ENCODE data around the gene KCNT2. TPM values are rescaled to one million over a fixed set of nuclear protein-coding genes. Genes with fewer than 3 reads are reported as not detected.

KCNT2 gene
- total and polyA plus RNA-seq, 9 donors = 4.8 to 10.6 (median 8.4) TPM

GRCh38 chr1:196638466-196638865 lies 30.2 kb upstream of the KCNT2 start:
- H3K4me1 ChIP-seq (ENCODE audit: control insufficient read depth, insufficient read depth, low read length) = no peaks in the 10 kb centered on the region
- peak overlapping the region; percentile 70 for H3K27ac ChIP-seq (ENCODE audit: low read length)
- no peaks in the 10 kb centered on the region for H3K27me3 ChIP-seq (ENCODE audit: control insufficient read depth, insufficient read depth, low read length)
- no peaks in the 10 kb centered on the region for H3K9me3 ChIP-seq (replicated peaks; ENCODE audit: control insufficient read depth, low read depth, low read length)
- DNase-seq = peak; percentile 79
- H3K4me3 ChIP-seq (ENCODE audit: low read length) = no peak overlapping the region
- H3K36me3 ChIP-seq (ENCODE audit: control insufficient read depth, insufficient read depth, low read length) = no peaks in the 10 kb centered on the region
- no CpG with 5 or more reads among the region's 2 CpGs for WGBS (ENCODE audit: insufficient coverage)

- no peaks in the 10 kb centered on the region for H3K36me3 ChIP-seq (ENCODE audit: control insufficient read depth, insufficient read depth, low read length)
- H3K9me3 ChIP-seq (replicated peaks; ENCODE audit: control insufficient read depth, low read depth, low read length) = no peaks in the 10 kb centered on the region
- no peaks in the 10 kb centered on the region for H3K27me3 ChIP-seq (ENCODE audit: control insufficient read depth, insufficient read depth, low read length)
- no peak overlapping the region for H3K27ac ChIP-seq (ENCODE audit: low read length)
- no peak overlapping the region for H3K4me3 ChIP-seq (ENCODE audit: low read length)
- WGBS (ENCODE audit: insufficient coverage) = no CpG with 5 or more reads among the region's 6 CpGs
- no peak for DNase-seq
- H3K4me1 ChIP-seq (ENCODE audit: control insufficient read depth, insufficient read depth, low read length) = no peaks in the 10 kb centered on the region
Observed at GRCh38 chr1:196637606-196638005, 29.4 kb upstream of the KCNT2 start.

- DNase-seq = no peak
- WGBS (ENCODE audit: insufficient coverage) = 100% methylated on average over 1 of the region's 3 CpGs
Observed at GRCh38 chr1:196628838-196629237, 20.6 kb upstream of the KCNT2 start.

GRCh38 chr1:196623079-196623478 lies 14.8 kb upstream of the KCNT2 start:
- DNase-seq = no peak
- no CpG with 5 or more reads among the region's 1 CpG for WGBS (ENCODE audit: insufficient coverage)
- no peak overlapping the region for H3K4me3 ChIP-seq (ENCODE audit: low read length)
- no peaks in the 10 kb centered on the region for H3K27me3 ChIP-seq (ENCODE audit: control insufficient read depth, insufficient read depth, low read length)
- no peak overlapping the region for H3K27ac ChIP-seq (ENCODE audit: low read length)
- no peaks in the 10 kb centered on the region for H3K4me1 ChIP-seq (ENCODE audit: control insufficient read depth, insufficient read depth, low read length)
- no peaks in the 10 kb centered on the region for H3K36me3 ChIP-seq (ENCODE audit: control insufficient read depth, insufficient read depth, low read length)
- no peaks in the 10 kb centered on the region for H3K9me3 ChIP-seq (replicated peaks; ENCODE audit: control insufficient read depth, low read depth, low read length)

More at GRCh38 chr1:196628838-196629237, 20.6 kb upstream of the KCNT2 start:
- Histone ChIP-seq H3K27ac (ENCODE audit: low read length) (no peak overlapping the region), H3K27me3 (ENCODE audit: control insufficient read depth, insufficient read depth, low read length) (no peaks in the 10 kb centered on the region), H3K36me3 (ENCODE audit: control insufficient read depth, insufficient read depth, low read length) (no peaks in the 10 kb centered on the region), H3K9me3 (replicated peaks; ENCODE audit: control insufficient read depth, low read depth, low read length) (peaks cover 5% of the 10 kb centered on the region), H3K4me1 (ENCODE audit: control insufficient read depth, insufficient read depth, low read length) (no peaks in the 10 kb centered on the region), H3K4me3 (ENCODE audit: low read length) (no peak overlapping the region)

GRCh38 chr1:196619721-196620120 lies 11.5 kb upstream of the KCNT2 start:
- no peak overlapping the region for H3K27ac ChIP-seq (ENCODE audit: low read length)
- no peaks in the 10 kb centered on the region for H3K4me1 ChIP-seq (ENCODE audit: control insufficient read depth, insufficient read depth, low read length)
- no peaks in the 10 kb centered on the region for H3K36me3 ChIP-seq (ENCODE audit: control insufficient read depth, insufficient read depth, low read length)
- WGBS (ENCODE audit: insufficient coverage) = no CpG with 5 or more reads among the region's 2 CpGs
- H3K4me3 ChIP-seq (ENCODE audit: low read length) = no peak overlapping the region
- no peak for DNase-seq
- no peaks in the 10 kb centered on the region for H3K9me3 ChIP-seq (replicated peaks; ENCODE audit: control insufficient read depth, low read depth, low read length)
- H3K27me3 ChIP-seq (ENCODE audit: control insufficient read depth, insufficient read depth, low read length) = no peaks in the 10 kb centered on the region

- H3K27ac ChIP-seq (ENCODE audit: low read length) = no peak overlapping the region
- no peaks in the 10 kb centered on the region for H3K27me3 ChIP-seq (ENCODE audit: control insufficient read depth, insufficient read depth, low read length)
- no peaks in the 10 kb centered on the region for H3K36me3 ChIP-seq (ENCODE audit: control insufficient read depth, insufficient read depth, low read length)
- WGBS (ENCODE audit: insufficient coverage) = 56% methylated on average over 2 of the region's 3 CpGs
- H3K4me3 ChIP-seq (ENCODE audit: low read length) = no peak overlapping the region
- DNase-seq = no peak
- no peaks in the 10 kb centered on the region for H3K9me3 ChIP-seq (replicated peaks; ENCODE audit: control insufficient read depth, low read depth, low read length)
- H3K4me1 ChIP-seq (ENCODE audit: control insufficient read depth, insufficient read depth, low read length) = peaks cover 2% of the 10 kb centered on the region
Observed at GRCh38 chr1:196611873-196612272, 3.6 kb upstream of the KCNT2 start.

- no peak for DNase-seq
- Histone ChIP-seq H3K4me1 (ENCODE audit: control insufficient read depth, insufficient read depth, low read length) (peaks cover 2% of the 10 kb centered on the region), H3K9me3 (replicated peaks; ENCODE audit: control insufficient read depth, low read depth, low read length) (no peaks in the 10 kb centered on the region), H3K4me3 (ENCODE audit: low read length) (peak overlapping the region; percentile 57), H3K36me3 (ENCODE audit: control insufficient read depth, insufficient read depth, low read length) (no peaks in the 10 kb centered on the region), H3K27me3 (ENCODE audit: control insufficient read depth, insufficient read depth, low read length) (no peaks in the 10 kb centered on the region), H3K27ac (ENCODE audit: low read length) (peak overlapping the region; percentile 95)
- 10% methylated on average over 6 of the region's 10 CpGs for WGBS (ENCODE audit: insufficient coverage)
Observed at GRCh38 chr1:196609370-196609737, 1.1 kb upstream of the KCNT2 start.

- peak overlapping the region; percentile 95 for H3K27ac ChIP-seq (ENCODE audit: low read length)
- H3K4me3 ChIP-seq (ENCODE audit: low read length) = peak overlapping the region; percentile 57
- no peaks in the 10 kb centered on the region for H3K36me3 ChIP-seq (ENCODE audit: control insufficient read depth, insufficient read depth, low read length)
- peak; percentile 68 for DNase-seq
- WGBS (ENCODE audit: insufficient coverage) = 0% methylated on average over 4 of the region's 8 CpGs
- H3K4me1 ChIP-seq (ENCODE audit: control insufficient read depth, insufficient read depth, low read length) = peaks cover 2% of the 10 kb centered on the region
- H3K9me3 ChIP-seq (replicated peaks; ENCODE audit: control insufficient read depth, low read depth, low read length) = no peaks in the 10 kb centered on the region
- H3K27me3 ChIP-seq (ENCODE audit: control insufficient read depth, insufficient read depth, low read length) = no peaks in the 10 kb centered on the region
Observed at GRCh38 chr1:196607981-196608380, 259 bp downstream of the KCNT2 start.

- H3K4me3 ChIP-seq (ENCODE audit: low read length) = no peak overlapping the region
- H3K36me3 ChIP-seq (ENCODE audit: control insufficient read depth, insufficient read depth, low read length) = no peaks in the 10 kb centered on the region
- no peaks in the 10 kb centered on the region for H3K27me3 ChIP-seq (ENCODE audit: control insufficient read depth, insufficient read depth, low read length)
Observed at GRCh38 chr1:196603651-196604050, 4.6 kb downstream of the KCNT2 start.

GRCh38 chr1:196598942-196599748 lies 9.1 kb downstream of the KCNT2 start:
- H3K4me1 ChIP-seq (ENCODE audit: control insufficient read depth, insufficient read depth, low read length) = no peaks in the 10 kb centered on the region
- DNase-seq = no peak
- H3K4me3 ChIP-seq (ENCODE audit: low read length) = no peak overlapping the region
- H3K27me3 ChIP-seq (ENCODE audit: control insufficient read depth, insufficient read depth, low read length) = no peaks in the 10 kb centered on the region
- H3K9me3 ChIP-seq (replicated peaks; ENCODE audit: control insufficient read depth, low read depth, low read length) = no peaks in the 10 kb centered on the region
- no peaks in the 10 kb centered on the region for H3K36me3 ChIP-seq (ENCODE audit: control insufficient read depth, insufficient read depth, low read length)
- H3K27ac ChIP-seq (ENCODE audit: low read length) = no peak overlapping the region
- no CpG with 5 or more reads among the region's 2 CpGs for WGBS (ENCODE audit: insufficient coverage)

More at GRCh38 chr1:196603651-196604050, 4.6 kb downstream of the KCNT2 start:
- Histone ChIP-seq H3K27ac (ENCODE audit: low read length) (no peak overlapping the region), H3K4me1 (ENCODE audit: control insufficient read depth, insufficient read depth, low read length) (no peaks in the 10 kb centered on the region), H3K9me3 (replicated peaks; ENCODE audit: control insufficient read depth, low read depth, low read length) (no peaks in the 10 kb centered on the region)
- no peak for DNase-seq

Data from muscle of leg (tissue), 11 donors.